Smooth muscle cell (in vitro differentiated cells): Measurements from ENCODE around the gene NR4A1. TPM values are rescaled to one million over a fixed set of nuclear protein-coding genes. Genes with fewer than 3 reads are reported as not detected.
A peak's percentile ranks its signal among the peaks of the same experiment; 100 is the strongest.

ENCODE experiments used
- DNase-seq: peaks from one replicate; lab custom pipeline; 2025; ENCODE audit not compliant: unreplicated experiment; lab: John Stamatoyannopoulos, UW
- H2AFZ ChIP-seq: fragments of 200-600 bp; sonication (generic); 2 replicates; pipeline ENCODE4 v1.6.0; 2016; ENCODE audit warnings: antibody characterized with exemption, low read depth, mild to moderate bottlenecking
- H3F3A ChIP-seq: fragments of 200-600 bp; sonication (generic); 2 replicates; pipeline ENCODE4 v1.6.0; 2017; ENCODE audit warnings: antibody characterized with exemption, low read depth
- H3K27ac ChIP-seq: fragments of 200-600 bp; sonication (generic); 2 replicates; pipeline ENCODE4 v1.5.1; 2016; ENCODE audit warnings: low read depth, mild to moderate bottlenecking
- H3K27me3 ChIP-seq: fragments of 200-600 bp; sonication (generic); 2 replicates; pipeline ENCODE4 v1.6.1; 2016; ENCODE audit warnings: low read depth, mild to moderate bottlenecking
- H3K36me3 ChIP-seq: fragments of 200-600 bp; sonication (generic); 2 replicates; pipeline ENCODE4 v1.5.1; 2016; ENCODE audit warnings: low read depth
- H3K4me1 ChIP-seq: fragments of 200-600 bp; sonication (generic); 2 replicates; pipeline ENCODE4 v1.5.1; 2016; ENCODE audit warnings: low read depth
- H3K4me2 ChIP-seq: fragments of 200-600 bp; sonication (generic); 2 replicates; pipeline ENCODE4 v1.6.0; 2016; ENCODE audit warnings: mild to moderate bottlenecking
- H3K4me3 ChIP-seq: fragments of 200-600 bp; sonication (generic); 2 replicates; pipeline ENCODE4 v1.5.1; 2016; ENCODE audit warnings: mild to moderate bottlenecking
- H3K79me2 ChIP-seq: fragments of 200-600 bp; sonication (generic); 2 replicates; pipeline ENCODE4 v1.6.0; 2016; ENCODE audit warnings: low read depth, mild to moderate bottlenecking
- H3K9ac ChIP-seq: fragments of 200-600 bp; sonication (generic); 2 replicates; pipeline ENCODE4 v1.6.0; 2016; ENCODE audit warnings: low read depth
- H3K9me3 ChIP-seq: fragments of 200-600 bp; sonication (generic); replicated peaks from 2 replicates; pipeline ENCODE4 v1.5.1; 2016; ENCODE audit warnings: low read depth
- H4K20me1 ChIP-seq: fragments of 200-600 bp; sonication (generic); 2 replicates; pipeline ENCODE4 v1.6.0; 2016; ENCODE audit warnings: low read depth
- CTCF ChIP-seq: fragments of 200-600 bp; sonication (generic); IDR thresholded peaks from 2 replicates; pipeline ENCODE4 v1.5.1; 2017; ENCODE audit warnings: borderline replicate concordance, mild to moderate bottlenecking, antibody characterized with exemption; ENCODE audit not compliant: insufficient read depth, poor library complexity, severe bottlenecking
- WGBS: methylation state at CpG from one replicate; pipeline ENCODE4 v1.1.7; 2016; ENCODE audit warnings: low lambda C conversion rate; 5-methylcytosine and 5-hydroxymethylcytosine counted together
- polyA plus RNA-seq: library from polyadenylated mRNA; unstranded; fragments of >200 nt; fragmentation: Nextera tagmentation; extraction: Ambion mirVana; gene quantifications from 2 replicates; pipeline ENCODE4 v1.2.1, GENCODE V29; 2016
- total RNA-seq: library from RNA; depleted of rRNA; stranded (reverse); fragments of >200 nt; gene quantifications from 2 replicates; pipeline ENCODE4 v1.2.3, GENCODE V29; 2014

NR4A1 gene
- total and polyA plus RNA-seq, 2 experiments from 2014 or later, result 182 to 634 TPM

- H3K4me1 ChIP-seq, result peaks cover 3% of the 10 kb centered on the region
- H2AFZ ChIP-seq, result peak overlapping the region; percentile 68
- H3K9me3 ChIP-seq, result no peaks in the 10 kb centered on the region
- TF ChIP-seq CTCF, result no peak
- no peaks in the 10 kb centered on the region for H3F3A ChIP-seq
- no peak overlapping the region for H3K9ac ChIP-seq
- H4K20me1 ChIP-seq, result no peaks in the 10 kb centered on the region
- 39% methylated on average over 20 of the region's 20 CpGs for WGBS
- H3K36me3 ChIP-seq, result no peaks in the 10 kb centered on the region
- no peak for DNase-seq
- H3K4me2 ChIP-seq, result peak overlapping the region; percentile 87
- H3K79me2 ChIP-seq, result no peaks in the 10 kb centered on the region
- peak overlapping the region; percentile 47 for H3K4me3 ChIP-seq
- no peaks in the 10 kb centered on the region for H3K27me3 ChIP-seq
- no peak overlapping the region for H3K27ac ChIP-seq
These were observed 27.1 kb upstream of the NR4A1 start for GRCh38 chr12:52023976-52024688.

- no peaks in the 10 kb centered on the region for H3F3A ChIP-seq
- DNase-seq, result no peak
- no peaks in the 10 kb centered on the region for H3K79me2 ChIP-seq
- no peak overlapping the region for H3K4me3 ChIP-seq
- WGBS, result 88% methylated on average over 15 of the region's 15 CpGs
- H3K9ac ChIP-seq, result no peak overlapping the region
- no peak overlapping the region for H3K27ac ChIP-seq
- H3K27me3 ChIP-seq, result no peaks in the 10 kb centered on the region
- H3K9me3 ChIP-seq, result no peaks in the 10 kb centered on the region
- H3K36me3 ChIP-seq, result no peaks in the 10 kb centered on the region
- peak overlapping the region; percentile 87 for H3K4me2 ChIP-seq
- H4K20me1 ChIP-seq, result no peaks in the 10 kb centered on the region
- no peak overlapping the region for H2AFZ ChIP-seq
- H3K4me1 ChIP-seq, result peaks cover 6% of the 10 kb centered on the region
- no peak for TF ChIP-seq CTCF
These were observed 26.4 kb upstream of the NR4A1 start for GRCh38 chr12:52024845-52025230.

- WGBS, result 84% methylated on average over 5 of the region's 5 CpGs
- Histone ChIP-seq H3K9me3 (no peaks in the 10 kb centered on the region), H3K4me1 (peaks cover 11% of the 10 kb centered on the region), H3K79me2 (no peaks in the 10 kb centered on the region), H2AFZ (no peak overlapping the region), H3K9ac (no peak overlapping the region), H4K20me1 (no peaks in the 10 kb centered on the region), H3K4me3 (no peak overlapping the region), H3K36me3 (no peaks in the 10 kb centered on the region), H3K27ac (no peak overlapping the region), H3K27me3 (no peaks in the 10 kb centered on the region), H3K4me2 (peak overlapping the region; percentile 87), H3F3A (no peaks in the 10 kb centered on the region)
- no peak for TF ChIP-seq CTCF
- DNase-seq, result no peak
These were observed 25.0 kb upstream of the NR4A1 start for GRCh38 chr12:52026263-52026662.
